Measurements from ENCODE around the gene ZNF431. TPM values are rescaled to one million over a fixed set of nuclear protein-coding genes. Genes with fewer than 3 reads are reported as not detected.

ZNF431 gene
- total RNA-seq, 4 donors from 2014 or later: 20.4 to 49.0 (median 27.4) TPM

DNA sequence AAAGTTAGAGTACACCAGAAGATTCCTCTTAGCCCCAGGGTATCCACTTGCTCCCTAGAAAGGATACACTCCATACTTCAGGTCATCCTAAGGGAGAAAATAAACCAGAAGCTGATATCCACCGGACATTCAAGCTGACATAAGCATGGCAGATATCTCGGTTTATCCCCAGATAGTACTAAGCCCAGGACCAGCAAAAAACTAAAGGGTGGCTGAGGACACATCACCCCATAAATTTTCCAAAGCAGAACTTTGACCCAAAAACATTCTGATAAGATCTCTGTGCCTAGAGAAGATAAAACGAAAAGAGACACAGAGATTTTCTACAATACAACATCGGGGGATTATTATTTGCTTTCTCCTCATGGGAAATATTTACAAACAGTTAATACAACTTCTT, 13.9 kb upstream of the ZNF431 start:
- intact Hi-C loops (cut with DNase I; ENCODE audit: low total_unique reads): no loop called here
- H3K4me3 ChIP-seq (ENCODE audit: low read depth, poor library complexity, severe bottlenecking): no peak overlapping the region
- WGBS, 2 donors: 60 to 64% methylated on average over 4 of the region's 4 CpGs
- no peak for DNase-seq (ENCODE audit: low spot score in 2 of 2)
- TF ChIP-seq, protein P1, sequence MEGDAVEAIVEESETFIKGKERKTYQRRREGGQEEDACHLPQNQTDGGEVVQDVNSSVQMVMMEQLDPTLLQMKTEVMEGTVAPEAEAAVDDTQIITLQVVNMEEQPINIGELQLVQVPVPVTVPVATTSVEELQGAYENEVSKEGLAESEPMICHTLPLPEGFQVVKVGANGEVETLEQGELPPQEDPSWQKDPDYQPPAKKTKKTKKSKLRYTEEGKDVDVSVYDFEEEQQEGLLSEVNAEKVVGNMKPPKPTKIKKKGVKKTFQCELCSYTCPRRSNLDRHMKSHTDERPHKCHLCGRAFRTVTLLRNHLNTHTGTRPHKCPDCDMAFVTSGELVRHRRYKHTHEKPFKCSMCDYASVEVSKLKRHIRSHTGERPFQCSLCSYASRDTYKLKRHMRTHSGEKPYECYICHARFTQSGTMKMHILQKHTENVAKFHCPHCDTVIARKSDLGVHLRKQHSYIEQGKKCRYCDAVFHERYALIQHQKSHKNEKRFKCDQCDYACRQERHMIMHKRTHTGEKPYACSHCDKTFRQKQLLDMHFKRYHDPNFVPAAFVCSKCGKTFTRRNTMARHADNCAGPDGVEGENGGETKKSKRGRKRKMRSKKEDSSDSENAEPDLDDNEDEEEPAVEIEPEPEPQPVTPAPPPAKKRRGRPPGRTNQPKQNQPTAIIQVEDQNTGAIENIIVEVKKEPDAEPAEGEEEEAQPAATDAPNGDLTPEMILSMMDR (IDR thresholded peaks at IDR 0.05): no peak
- TF ChIP-seq POLR2A (IDR thresholded peaks at IDR 0.05): no peak

DNA sequence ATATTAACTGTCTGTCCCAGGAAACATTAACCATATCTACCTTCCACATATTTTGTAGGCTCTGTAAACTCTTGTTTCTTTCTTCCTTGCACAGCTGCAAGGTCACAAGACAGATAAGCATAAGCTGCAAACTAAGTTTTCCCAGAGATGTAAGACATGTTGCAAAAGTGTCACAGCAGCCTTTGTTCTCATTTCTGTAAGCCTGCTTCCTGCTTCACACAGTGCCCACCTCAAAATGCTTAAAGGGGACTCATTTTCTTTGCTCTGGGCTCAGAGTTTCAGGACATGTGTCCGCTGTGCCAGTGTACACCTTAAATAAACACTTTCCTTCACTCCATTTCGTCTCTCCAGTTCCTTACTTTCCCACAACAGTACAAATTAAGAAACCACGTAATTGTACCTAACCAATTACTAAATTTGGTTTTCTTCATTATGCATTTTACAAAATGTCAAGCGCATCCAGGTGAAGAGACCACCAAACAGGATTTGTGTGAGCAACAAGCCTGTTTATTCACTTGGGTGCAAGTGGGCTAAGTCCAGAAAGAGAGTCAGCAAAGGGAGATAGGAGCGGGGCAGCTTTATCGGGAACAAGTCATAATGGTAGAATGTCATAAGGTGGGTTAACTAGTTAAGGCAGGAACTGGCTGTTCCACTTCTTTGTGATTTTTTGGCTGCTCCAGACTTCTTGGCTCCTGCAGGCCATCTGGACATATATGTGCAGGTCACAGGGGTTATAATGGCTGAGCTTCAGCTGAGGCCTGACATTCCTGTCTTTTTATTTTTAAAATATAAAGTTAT, 12.7 kb upstream of the ZNF431 start:
- TF ChIP-seq, protein P1 (IDR thresholded peaks at IDR 0.05): no peak
- TF ChIP-seq POLR2A (IDR thresholded peaks at IDR 0.05): no peak
- 73 to 79% methylated on average over 6 of the region's 6 CpGs for WGBS, 2 donors
- intact Hi-C loops (cut with DNase I; ENCODE audit: low total_unique reads): no loop called here
- DNase-seq (ENCODE audit: low spot score in 2 of 2): no peak
- H3K4me3 ChIP-seq (ENCODE audit: low read depth, poor library complexity, severe bottlenecking): no peak overlapping the region

DNA sequence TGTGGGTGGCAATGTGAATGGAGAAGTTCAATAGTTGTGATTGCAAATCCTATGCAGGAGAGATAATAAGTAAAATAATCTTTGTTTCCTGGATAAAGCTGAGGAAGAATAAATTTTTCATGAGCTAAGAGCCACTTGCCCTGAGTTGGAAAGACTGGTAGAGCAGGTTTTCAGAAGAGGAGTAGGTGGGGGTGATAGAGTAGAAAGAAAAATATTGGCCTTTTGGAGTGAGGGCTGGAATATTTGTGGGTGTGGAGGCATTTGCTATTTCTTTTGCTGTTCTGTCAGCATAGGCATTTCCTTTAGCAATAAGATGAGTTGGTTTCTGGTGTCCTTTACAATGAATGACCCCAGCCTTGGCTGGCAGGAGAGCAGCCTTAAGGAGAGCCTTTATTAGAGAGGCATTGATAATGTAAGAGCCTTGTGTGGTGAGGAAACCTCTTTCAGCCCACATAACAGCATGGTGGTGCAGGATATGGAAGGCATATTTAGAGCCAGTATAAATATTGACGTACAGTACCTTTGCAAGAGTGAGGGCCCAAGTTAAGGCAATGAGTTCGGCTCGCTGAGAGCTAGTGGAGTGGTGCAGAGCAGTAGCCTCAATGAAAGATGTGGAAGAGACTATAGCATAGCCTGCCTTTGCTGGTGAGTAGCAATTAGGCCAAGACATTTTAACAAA, 11.6 kb upstream of the ZNF431 start:
- intact Hi-C loops (cut with DNase I; ENCODE audit: low total_unique reads): no loop called here
- no peak for DNase-seq (ENCODE audit: low spot score in 2 of 2)
- WGBS, 2 donors: 61 to 72% methylated on average over 3 of the region's 3 CpGs
- no peak for TF ChIP-seq POLR2A (IDR thresholded peaks at IDR 0.05)
- TF ChIP-seq, protein P1 (IDR thresholded peaks at IDR 0.05): no peak
- H3K4me3 ChIP-seq (ENCODE audit: low read depth, poor library complexity, severe bottlenecking): no peak overlapping the region

DNA sequence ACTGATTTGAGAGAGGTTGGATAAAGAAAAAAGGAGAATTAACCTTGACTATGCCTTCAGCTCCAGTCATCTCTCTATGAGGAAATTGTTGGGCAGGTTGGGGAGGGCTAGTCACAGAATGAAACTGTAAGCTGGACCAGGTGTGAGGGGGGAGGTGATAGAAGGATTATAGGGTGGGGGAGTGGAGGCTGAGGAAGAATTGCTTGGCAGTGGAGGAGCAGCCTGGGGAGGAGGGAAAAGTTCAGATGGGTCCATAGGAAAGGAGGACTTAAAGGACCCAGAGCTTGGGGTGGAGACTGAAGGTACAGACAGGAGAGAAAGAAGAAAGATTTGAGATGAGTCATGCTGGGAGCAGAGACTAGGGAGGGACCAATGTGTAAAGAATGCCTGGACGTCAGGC, 8.2 kb upstream of the ZNF431 start:
- intact Hi-C loops (cut with DNase I; ENCODE audit: low total_unique reads): no loop called here
- no peak for DNase-seq (ENCODE audit: low spot score in 2 of 2)
- TF ChIP-seq, protein P1 (IDR thresholded peaks at IDR 0.05): no peak
- no peak for TF ChIP-seq POLR2A (IDR thresholded peaks at IDR 0.05)
- 49 to 54% methylated on average over 1 of the region's 1 CpG for whole genome bisulfite sequencing, 2 donors
- no peak overlapping the region for H3K4me3 ChIP-seq (ENCODE audit: low read depth, poor library complexity, severe bottlenecking)

DNA sequence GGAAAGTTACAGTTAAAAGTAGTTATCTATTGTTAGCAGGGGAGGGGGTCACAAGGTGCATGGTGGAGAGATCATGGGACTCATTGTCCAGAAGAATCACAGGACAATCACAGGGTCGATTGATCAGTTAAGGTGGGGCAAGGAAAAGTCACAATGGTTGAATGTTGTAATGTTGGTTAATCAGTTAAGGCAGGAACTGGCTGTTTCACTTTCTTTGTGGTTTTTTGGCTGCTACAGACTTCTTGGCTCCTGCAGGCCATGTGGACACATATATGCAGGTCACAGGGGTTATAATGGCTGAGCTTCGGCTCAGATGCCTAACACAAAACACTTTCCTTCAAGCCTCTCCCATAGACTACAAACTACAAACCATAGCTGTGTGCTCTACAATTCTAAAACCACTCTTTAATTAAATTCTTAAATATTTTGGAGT, 6.9 kb upstream of the ZNF431 start:
- intact Hi-C loops (cut with DNase I; ENCODE audit: low total_unique reads): no loop called here
- H3K4me3 ChIP-seq (ENCODE audit: low read depth, poor library complexity, severe bottlenecking): no peak overlapping the region
- WGBS, 2 donors: 82 to 86% methylated on average over 2 of the region's 2 CpGs
- DNase-seq (ENCODE audit: low spot score in 2 of 2): no peak
- TF ChIP-seq, protein P1 (IDR thresholded peaks at IDR 0.05): no peak
- no peak for TF ChIP-seq POLR2A (IDR thresholded peaks at IDR 0.05)

All from lower leg skin (tissue), 4 donors.